ENCODE measurements around the gene DHRS13. TPM values are rescaled to one million over a fixed set of nuclear protein-coding genes. Genes with fewer than 3 reads are reported as not detected.

The DHRS13 gene
- polyA plus RNA-seq, 1 experiment, result 2.8 TPM

GRCh38 chr17:28950017-28950751 lies 47.3 kb upstream of the DHRS13 start:
- H3K27me3 ChIP-seq (ENCODE audit: control insufficient read depth, insufficient read depth, low read length), result no peaks in the 10 kb centered on the region
- no peaks in the 10 kb centered on the region for H3K36me3 ChIP-seq (ENCODE audit: control insufficient read depth, insufficient read depth, low read length)
- CTCF ChIA-PET, result interaction anchor here (0.8 to 2.9 kb wide), 12 partner anchors 10 to 228 kb away, joined by 3 to 20 read pairs (median 3); partner anchors contain the start of genes NEK8 and TLCD1
- peak overlapping the region; percentile 75 for H3K4me3 ChIP-seq (ENCODE audit: low read depth, low read length)
- DNase-seq (ENCODE audit: low read depth), result no peak
- POLR2A ChIA-PET, result no interaction called here
- TF ChIP-seq, protein P1, sequence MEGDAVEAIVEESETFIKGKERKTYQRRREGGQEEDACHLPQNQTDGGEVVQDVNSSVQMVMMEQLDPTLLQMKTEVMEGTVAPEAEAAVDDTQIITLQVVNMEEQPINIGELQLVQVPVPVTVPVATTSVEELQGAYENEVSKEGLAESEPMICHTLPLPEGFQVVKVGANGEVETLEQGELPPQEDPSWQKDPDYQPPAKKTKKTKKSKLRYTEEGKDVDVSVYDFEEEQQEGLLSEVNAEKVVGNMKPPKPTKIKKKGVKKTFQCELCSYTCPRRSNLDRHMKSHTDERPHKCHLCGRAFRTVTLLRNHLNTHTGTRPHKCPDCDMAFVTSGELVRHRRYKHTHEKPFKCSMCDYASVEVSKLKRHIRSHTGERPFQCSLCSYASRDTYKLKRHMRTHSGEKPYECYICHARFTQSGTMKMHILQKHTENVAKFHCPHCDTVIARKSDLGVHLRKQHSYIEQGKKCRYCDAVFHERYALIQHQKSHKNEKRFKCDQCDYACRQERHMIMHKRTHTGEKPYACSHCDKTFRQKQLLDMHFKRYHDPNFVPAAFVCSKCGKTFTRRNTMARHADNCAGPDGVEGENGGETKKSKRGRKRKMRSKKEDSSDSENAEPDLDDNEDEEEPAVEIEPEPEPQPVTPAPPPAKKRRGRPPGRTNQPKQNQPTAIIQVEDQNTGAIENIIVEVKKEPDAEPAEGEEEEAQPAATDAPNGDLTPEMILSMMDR (IDR thresholded peaks at IDR 0.05; ENCODE audit: insufficient read depth, low read depth, low read length), result no peak

DNA sequence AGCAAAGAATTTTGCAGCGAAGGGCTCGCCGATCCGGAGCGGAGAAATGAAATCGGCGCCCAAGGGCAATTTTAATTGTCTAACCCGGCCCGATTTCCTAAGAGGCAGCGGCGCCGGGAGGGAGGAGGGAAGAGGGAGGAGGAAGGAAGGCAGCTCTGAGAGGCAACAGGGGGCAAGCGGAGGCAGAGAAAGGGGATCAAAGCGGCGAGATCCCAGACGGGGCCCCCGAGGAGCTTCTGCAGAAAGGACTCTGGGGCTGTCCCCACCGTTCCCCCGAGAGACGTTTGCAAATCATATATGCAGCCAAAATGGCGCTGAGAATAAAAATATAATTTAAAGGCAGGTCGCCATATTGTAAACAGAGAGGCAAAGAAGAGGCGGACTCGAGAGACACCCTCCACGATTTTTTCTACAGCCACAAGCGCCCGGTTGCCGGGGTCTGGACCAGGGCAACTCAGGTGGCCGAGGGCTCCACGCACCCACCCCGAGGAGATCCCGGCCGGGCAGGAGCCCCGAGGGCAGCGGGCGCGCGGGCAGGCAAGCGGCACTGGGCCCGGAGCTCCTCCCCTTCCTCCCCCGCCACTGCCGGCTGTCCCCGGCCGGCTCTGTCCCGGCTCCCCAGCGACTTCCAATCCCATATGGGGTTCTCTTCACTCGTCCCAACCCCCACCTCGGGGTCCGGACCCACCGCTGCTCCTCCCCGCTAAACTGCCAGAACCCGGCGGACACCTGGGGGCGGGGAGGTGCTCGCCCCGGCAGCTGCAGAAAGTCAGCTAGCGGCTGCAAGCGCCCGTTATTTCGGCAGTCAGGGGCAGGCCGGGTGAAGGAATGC lies 46.5 kb upstream of the DHRS13 start:
- POLR2A ChIA-PET, result no interaction called here
- no peaks in the 10 kb centered on the region for H3K36me3 ChIP-seq (ENCODE audit: control insufficient read depth, insufficient read depth, low read length)
- peak overlapping the region; percentile 75 for H3K4me3 ChIP-seq (ENCODE audit: low read depth, low read length)
- no peak for DNase-seq (ENCODE audit: low read depth)
- no peaks in the 10 kb centered on the region for H3K27me3 ChIP-seq (ENCODE audit: control insufficient read depth, insufficient read depth, low read length)
- TF ChIP-seq, protein P1 (IDR thresholded peaks at IDR 0.05; ENCODE audit: insufficient read depth, low read depth, low read length), result no peak
- CTCF ChIA-PET, result interaction anchor here (0.8 to 2.9 kb wide), 13 partner anchors 9 to 227 kb away, joined by 3 to 20 read pairs (median 3); partner anchors contain the start of genes NEK8 and TLCD1

- no peaks in the 10 kb centered on the region for H3K27me3 ChIP-seq (ENCODE audit: control insufficient read depth, insufficient read depth, low read length)
- DNase-seq (ENCODE audit: low read depth), result no peak
- CTCF ChIA-PET, result interaction anchor here (1.0 to 2.9 kb wide), 6 partner anchors 17 to 221 kb away, joined by 3 to 20 read pairs (median 6); partner anchors contain the start of genes NEK8 and TLCD1
- POLR2A ChIA-PET, result no interaction called here
- peak overlapping the region; percentile 75 for H3K4me3 ChIP-seq (ENCODE audit: low read depth, low read length)
- H3K36me3 ChIP-seq (ENCODE audit: control insufficient read depth, insufficient read depth, low read length), result no peaks in the 10 kb centered on the region
- TF ChIP-seq, protein P1 (IDR thresholded peaks at IDR 0.05; ENCODE audit: insufficient read depth, low read depth, low read length), result no peak
These were observed 46.0 kb upstream of the DHRS13 start for GRCh38 chr17:28948873-28949184.

DNA sequence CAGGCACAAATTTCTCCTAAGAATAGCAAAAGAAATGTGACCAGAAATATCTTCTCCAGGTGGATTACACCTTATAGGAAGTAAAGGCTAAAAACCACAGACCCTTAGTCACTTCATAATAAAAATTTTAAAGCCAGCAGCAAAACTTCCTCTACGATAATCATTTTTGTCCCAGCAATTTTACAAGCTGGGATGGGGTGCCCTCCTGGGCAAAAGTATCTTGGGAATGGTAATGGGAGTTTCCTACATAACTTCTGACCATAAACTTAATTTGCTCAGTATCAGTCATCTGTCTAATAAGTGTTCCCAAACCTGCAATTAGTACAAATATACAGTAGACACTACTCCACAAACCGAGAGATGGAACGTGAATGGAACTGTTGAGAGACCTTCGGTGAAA lies 45.5 kb upstream of the DHRS13 start:
- Histone ChIP-seq H3K27me3 (ENCODE audit: control insufficient read depth, insufficient read depth, low read length) (no peaks in the 10 kb centered on the region), H3K36me3 (ENCODE audit: control insufficient read depth, insufficient read depth, low read length) (no peaks in the 10 kb centered on the region), H3K4me3 (ENCODE audit: low read depth, low read length) (peak overlapping the region; percentile 75)
- POLR2A ChIA-PET, result no interaction called here
- no peak for DNase-seq (ENCODE audit: low read depth)
- TF ChIP-seq, protein P1 (IDR thresholded peaks at IDR 0.05; ENCODE audit: insufficient read depth, low read depth, low read length), result no peak
- CTCF ChIA-PET, result interaction anchor here (0.7 to 2.9 kb wide), 3 partner anchors 39 to 221 kb away, joined by 3 to 20 read pairs (median 7); partner anchors contain the start of genes NEK8 and TLCD1

DNA sequence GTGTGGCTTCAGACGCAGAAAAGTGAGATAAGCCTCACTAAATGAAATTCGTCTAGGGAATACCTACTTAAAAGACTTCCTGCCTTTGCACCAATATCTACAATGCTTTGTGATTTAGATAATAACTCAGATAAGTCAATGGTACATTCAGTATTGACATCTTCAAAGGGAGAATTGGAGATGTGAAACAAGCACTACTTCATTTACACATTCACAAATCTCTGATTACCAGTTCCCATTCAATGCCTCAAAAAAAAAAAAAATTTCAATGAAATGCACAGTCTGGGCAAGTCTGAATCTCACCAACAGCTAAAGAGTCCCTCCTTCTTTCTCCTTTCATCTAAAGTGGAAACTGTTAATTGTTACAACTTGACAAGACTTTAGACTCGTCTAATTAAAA lies 44.8 kb upstream of the DHRS13 start:
- H3K27me3 ChIP-seq (ENCODE audit: control insufficient read depth, insufficient read depth, low read length), result no peaks in the 10 kb centered on the region
- ChIA-PET POLR2A (no interaction called here), CTCF (interaction anchor here (0.7 to 3.5 kb wide), 2 partner anchors 39 to 221 kb away, joined by 3 to 13 read pairs; partner anchors contain the start of gene TLCD1)
- H3K4me3 ChIP-seq (ENCODE audit: low read depth, low read length), result no peak overlapping the region
- TF ChIP-seq, protein P1 (IDR thresholded peaks at IDR 0.05; ENCODE audit: insufficient read depth, low read depth, low read length), result no peak
- DNase-seq (ENCODE audit: low read depth), result no peak
- no peaks in the 10 kb centered on the region for H3K36me3 ChIP-seq (ENCODE audit: control insufficient read depth, insufficient read depth, low read length)
